ENCODE data around the gene ADAMTSL5.

DNA sequence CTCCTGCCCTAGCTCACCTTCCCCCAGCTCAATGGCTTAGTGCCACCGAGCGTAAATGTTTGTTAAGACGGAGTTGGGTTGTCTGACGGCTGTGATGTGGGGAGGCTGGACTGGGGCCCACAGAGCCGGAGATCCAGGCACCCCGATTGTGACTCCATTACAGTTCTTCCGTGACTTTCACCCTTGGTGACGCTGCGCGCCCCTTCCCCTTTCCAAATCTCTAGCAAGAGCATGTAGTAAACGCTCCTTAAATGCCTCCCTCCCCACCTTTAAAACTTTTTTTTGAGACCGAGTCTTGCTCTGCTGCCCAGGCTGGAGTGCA lies 21.0 kb downstream of the ADAMTSL5 start:
- TF ChIP-seq CTCF (conservative IDR thresholded peaks at IDR 0.05; ENCODE audit: low read length), result no peak
- TF ChIP-seq EZH2phosphoT487 (IDR thresholded peaks at IDR 0.05; ENCODE audit: borderline replicate concordance), result no peak
